GM12872 (cell line): ENCODE data around the gene GLCCI1.

Experiments
- TF ChIP-seq, protein P1 (sequence below): IDR thresholded peaks from 3 replicates; pipeline ENCODE4 v1.5.1; 2011; ENCODE audit warnings: low read depth, mild to moderate bottlenecking, low read length, moderate library complexity; ENCODE audit not compliant: insufficient read depth

The GLCCI1 gene

DNA sequence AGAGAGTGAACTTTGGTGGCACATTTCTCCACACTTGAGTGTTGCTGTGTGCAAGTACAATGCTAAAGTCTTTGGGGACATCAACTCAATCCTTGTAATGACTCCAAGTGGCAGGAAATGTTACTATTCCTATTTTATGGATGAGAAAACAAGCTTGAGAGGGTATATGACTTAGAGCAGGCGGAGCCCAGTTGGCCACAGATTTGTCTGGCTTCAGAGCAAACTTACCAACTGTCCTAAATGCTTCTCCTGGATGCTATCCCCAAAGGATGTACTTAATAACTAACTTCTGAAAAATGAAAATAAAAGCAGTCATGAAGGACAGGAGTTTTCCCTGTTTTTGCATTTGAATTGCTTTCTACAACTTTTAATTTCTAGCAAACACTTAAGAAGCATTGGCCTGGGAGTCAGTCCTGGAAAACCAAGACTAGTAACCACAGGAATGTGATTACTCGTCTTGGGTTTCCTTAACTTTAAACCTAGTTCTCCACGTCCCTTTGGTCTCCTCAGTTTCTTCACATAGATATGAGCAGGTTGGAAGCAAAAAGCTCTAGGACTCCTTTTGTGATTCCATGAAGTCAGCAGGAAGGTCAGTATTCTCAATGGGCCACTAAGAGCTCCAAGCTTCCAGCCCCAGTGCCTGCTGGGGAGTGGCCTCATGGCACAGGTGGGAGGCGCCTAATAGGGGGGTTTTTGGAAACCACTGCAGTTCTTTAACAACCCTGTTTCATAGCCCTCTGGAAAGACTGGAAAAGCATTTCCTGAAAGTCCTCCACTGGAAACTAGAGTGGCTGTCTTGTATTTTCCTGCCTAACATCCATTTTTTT, 140.8 kb downstream of the GLCCI1 start:
- TF ChIP-seq, protein P1, sequence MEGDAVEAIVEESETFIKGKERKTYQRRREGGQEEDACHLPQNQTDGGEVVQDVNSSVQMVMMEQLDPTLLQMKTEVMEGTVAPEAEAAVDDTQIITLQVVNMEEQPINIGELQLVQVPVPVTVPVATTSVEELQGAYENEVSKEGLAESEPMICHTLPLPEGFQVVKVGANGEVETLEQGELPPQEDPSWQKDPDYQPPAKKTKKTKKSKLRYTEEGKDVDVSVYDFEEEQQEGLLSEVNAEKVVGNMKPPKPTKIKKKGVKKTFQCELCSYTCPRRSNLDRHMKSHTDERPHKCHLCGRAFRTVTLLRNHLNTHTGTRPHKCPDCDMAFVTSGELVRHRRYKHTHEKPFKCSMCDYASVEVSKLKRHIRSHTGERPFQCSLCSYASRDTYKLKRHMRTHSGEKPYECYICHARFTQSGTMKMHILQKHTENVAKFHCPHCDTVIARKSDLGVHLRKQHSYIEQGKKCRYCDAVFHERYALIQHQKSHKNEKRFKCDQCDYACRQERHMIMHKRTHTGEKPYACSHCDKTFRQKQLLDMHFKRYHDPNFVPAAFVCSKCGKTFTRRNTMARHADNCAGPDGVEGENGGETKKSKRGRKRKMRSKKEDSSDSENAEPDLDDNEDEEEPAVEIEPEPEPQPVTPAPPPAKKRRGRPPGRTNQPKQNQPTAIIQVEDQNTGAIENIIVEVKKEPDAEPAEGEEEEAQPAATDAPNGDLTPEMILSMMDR = no peak

DNA sequence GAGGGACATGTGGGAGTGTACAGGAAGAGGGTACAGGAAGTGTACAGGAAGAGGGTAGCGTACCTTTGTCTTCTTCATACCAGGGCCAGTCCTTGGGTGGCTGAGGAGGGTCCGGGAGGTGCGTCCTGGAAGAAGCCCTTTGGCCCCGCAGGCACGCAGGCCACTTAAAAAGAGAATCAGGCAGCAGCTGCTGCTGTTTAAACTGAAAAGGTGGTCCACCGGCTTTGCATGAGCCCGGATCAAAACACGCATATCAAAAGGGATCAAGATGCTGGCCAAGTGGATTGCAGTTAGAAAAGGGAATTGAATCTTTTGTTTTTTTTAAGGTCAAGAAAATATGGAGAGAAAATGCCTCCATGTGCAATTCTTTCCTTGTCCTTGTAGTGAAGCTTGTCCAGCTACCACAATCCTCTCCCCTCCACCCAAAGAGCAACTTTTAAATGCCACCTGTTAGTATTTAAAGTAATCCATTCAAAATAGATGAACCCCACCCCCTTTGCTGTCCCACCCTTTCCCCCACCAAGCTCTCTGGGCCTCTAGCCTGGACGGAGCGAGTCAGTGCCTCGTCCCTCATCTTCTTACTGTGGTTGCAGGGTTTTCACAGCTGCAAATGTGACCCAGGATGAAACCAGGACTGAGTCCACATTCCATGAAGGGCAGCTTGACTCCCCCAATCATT, 142.8 kb downstream of the GLCCI1 start:
- TF ChIP-seq, protein P1 = no peak

DNA sequence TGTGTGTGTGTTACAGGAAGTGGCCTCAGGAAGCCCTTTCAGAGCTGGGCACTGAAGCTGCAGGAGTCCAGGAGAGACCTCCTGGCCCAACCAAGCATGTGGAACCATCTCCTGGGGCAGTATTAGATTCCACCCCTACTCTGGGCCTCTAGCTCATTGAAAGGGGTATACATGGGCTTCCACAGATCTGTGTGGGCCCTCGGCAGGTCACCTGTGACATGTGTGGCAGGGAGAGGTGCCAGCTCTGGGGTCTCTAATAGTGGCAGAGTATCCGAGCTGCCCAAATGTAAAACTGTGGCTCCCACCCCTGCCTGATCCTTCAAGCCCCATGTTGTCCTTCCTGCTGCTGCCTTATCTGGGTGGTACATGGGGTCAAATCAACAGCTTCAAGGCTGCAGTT, 144.1 kb downstream of the GLCCI1 start:
- TF ChIP-seq, protein P1 = no peak

DNA sequence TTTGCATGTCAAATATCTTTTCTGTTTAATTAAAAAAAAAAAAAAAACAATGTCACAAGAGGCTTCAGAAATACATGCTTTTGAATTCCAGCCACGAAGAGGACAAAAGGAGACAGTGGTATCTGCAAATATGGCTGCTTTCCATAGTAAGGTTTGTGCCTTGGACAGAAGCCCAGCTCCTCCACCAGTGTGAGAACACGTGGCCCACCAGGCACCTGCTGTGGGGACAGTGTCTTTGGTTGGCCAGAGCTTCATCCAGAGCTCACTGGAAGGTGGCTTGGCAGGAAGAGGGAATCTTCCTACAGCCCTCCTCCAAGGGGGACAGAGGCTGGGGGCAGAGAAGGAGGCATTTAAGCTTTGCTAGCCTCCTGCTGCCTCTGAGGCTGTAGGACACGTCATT, 144.6 kb downstream of the GLCCI1 start:
- TF ChIP-seq, protein P1 = no peak

DNA sequence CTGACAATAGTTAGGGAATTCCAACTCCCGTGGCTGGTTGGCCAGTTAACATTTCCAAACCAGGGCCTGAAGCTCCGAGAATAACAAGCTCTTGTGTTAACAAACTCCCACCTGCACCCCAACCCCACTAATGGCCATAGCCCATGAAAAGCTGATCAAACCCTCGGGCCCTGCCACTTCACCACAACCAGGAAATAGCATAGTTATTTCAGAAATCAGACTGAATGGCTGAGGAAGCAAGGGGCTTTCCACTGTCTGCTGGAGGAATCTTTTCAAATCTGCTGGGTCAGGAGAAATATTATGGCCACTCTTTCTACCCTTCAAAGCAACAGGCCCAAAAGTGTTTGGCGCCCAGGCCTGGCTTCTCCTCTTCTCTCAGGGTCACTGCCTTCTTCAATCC, 145.6 kb downstream of the GLCCI1 start:
- TF ChIP-seq, protein P1 = no peak

DNA sequence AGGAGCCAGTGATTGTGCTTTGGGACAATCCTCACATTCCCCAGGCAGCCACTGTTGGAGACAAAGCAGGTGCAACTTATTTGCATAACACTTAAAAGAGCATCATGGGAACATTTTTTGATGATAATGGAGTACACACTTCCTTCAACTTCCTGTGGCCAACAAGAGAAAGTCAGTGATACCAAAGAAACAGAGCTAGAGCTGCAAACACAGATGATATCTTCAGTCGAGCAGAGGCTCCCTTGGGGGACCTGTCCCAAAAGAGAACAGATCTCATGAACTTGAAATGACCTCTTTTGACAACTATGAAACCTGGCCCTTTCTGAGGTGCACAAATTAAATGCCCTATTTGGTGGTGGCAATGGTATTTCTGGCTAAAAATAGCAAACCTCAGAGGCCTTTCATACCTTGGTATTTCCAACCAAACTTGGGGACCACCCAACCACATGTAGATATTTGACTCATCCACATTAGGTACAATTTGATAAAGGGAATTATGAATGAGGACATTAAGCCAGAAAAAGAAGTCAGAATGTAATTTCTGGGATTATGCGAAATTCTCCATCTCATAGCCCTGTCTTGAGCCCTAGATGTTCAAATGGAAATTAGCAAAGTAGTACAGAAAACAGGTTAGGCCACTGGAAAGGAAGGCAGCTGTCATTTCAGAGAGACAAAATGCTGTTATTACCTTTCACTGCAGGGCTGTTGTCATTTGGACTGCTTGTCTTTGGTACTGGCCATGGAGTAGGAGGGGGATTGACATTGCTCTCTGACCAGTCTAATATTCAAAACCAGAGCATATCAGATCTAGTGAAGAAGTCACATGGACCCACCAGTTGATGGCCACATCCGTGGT, 147.2 kb downstream of the GLCCI1 start:
- TF ChIP-seq, protein P1 = no peak

DNA sequence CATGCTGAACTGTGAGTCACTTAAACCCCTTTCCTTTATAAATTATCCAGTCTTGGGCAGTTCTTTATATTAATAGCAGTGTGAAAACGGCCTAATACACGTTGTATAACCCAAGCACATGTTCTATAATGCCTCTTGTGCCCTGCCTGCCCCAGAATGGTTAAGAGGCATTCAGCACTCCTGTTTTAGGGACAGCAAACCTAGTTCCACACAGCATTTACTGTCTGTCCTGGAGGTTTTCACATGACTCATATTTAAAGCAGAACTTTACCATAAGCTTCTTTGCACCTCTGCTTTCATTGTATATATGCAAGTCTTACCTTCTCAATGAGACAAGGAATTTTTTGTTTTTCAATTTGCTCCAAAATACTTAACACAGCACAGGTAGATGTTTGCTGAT, 148.6 kb downstream of the GLCCI1 start:
- TF ChIP-seq, protein P1 = no peak
